A549 treated with Mapracorat at 1 μM for 4 hours (cell line): ENCODE measurements around the gene PCDH8. TPM values are rescaled to one million over a fixed set of nuclear protein-coding genes. Genes with fewer than 3 reads are reported as not detected.

Source experiments
- total RNA-seq: library from RNA; stranded (reverse); fragments of 200-300 nt; extraction: Qiagen RNA extraction; gene quantifications from 5 replicates; pipeline ENCODE4 v1.2.3, GENCODE V29; 2022

The PCDH8 gene
- total RNA-seq = not detected in 5 replicates

GRCh38 chr13:52848455-52849195 is at the start of gene PCDH8:
Gene PCDH8, minus strand, starts transcription at chr13:52848640. Its CDS starts 204 bp downstream, at chr13:52848436.

Other genes starting within 250 kb of the PCDH8 start
- gene HNRNPA1L2, start 206.2 kb downstream of the PCDH8 start, total RNA-seq = 4.1 to 6.7 TPM (median 5.8 TPM) in 5 replicates
- 39.2 to 44.4 TPM (median 39.8 TPM) in 5 replicates for gene SUGT1, start 195.8 kb downstream of the PCDH8 start, total RNA-seq
- gene CNMD, start 108.8 kb downstream of the PCDH8 start, total RNA-seq = not detected in 5 replicates
- gene OLFM4, start 180.2 kb upstream of the PCDH8 start, total RNA-seq = 0.06 TPM in 1 of 5 replicates, not detected in the others